H9 (cell line): Measurements from ENCODE around the gene ARL8A. TPM values are rescaled to one million over a fixed set of nuclear protein-coding genes. Genes with fewer than 3 reads are reported as not detected.

ENCODE experiments used
- DNase-seq: peaks from one replicate; pipeline ENCODE4 v3.0.0-alpha.2; 2017
- H2AFZ ChIP-seq: one replicate; pipeline ENCODE4 v1.6.1; 2013; ENCODE audit warnings: mild to moderate bottlenecking, low read length, control low read depth, moderate library complexity
- H2AK5ac ChIP-seq: 2 replicates; pipeline ENCODE4 v1.6.1; 2013; ENCODE audit warnings: low read length, control low read depth, mixed read lengths; ENCODE audit not compliant: insufficient read length
- H2BK120ac ChIP-seq: one replicate; pipeline ENCODE4 v1.6.1; 2013; ENCODE audit warnings: low read depth, mild to moderate bottlenecking, low read length, control low read depth, inconsistent platforms; ENCODE audit not compliant: poor library complexity, severe bottlenecking
- H2BK12ac ChIP-seq: 2 replicates; pipeline ENCODE4 v1.6.1; 2013; ENCODE audit warnings: low read length, control low read depth, mixed read lengths, low read depth; ENCODE audit not compliant: insufficient read length
- H2BK15ac ChIP-seq: 2 replicates; pipeline ENCODE4 v1.6.1; 2013; ENCODE audit warnings: low read depth, low read length, control low read depth
- H2BK20ac ChIP-seq: one replicate; pipeline ENCODE4 v1.6.1; 2013; ENCODE audit warnings: low read depth, mild to moderate bottlenecking, low read length, control low read depth, inconsistent platforms; ENCODE audit not compliant: poor library complexity, severe bottlenecking
- H2BK5ac ChIP-seq: 2 replicates; pipeline ENCODE4 v1.6.1; 2013; ENCODE audit warnings: low read length, control low read depth, mixed read lengths; ENCODE audit not compliant: insufficient read length
- H3K14ac ChIP-seq: 2 replicates; pipeline ENCODE4 v1.6.1; 2013; ENCODE audit warnings: low read length, control low read depth; ENCODE audit not compliant: insufficient read depth
- H3K18ac ChIP-seq: 2 replicates; pipeline ENCODE4 v1.6.1; 2013; ENCODE audit warnings: low read depth, mild to moderate bottlenecking, mixed read lengths, low read length, control low read depth; ENCODE audit not compliant: insufficient read length
- H3K23ac ChIP-seq: 2 replicates; pipeline ENCODE4 v1.6.1; 2013; ENCODE audit warnings: low read length, control low read depth, mixed read lengths, low read depth; ENCODE audit not compliant: insufficient read length
- H3K23me2 ChIP-seq: 2 replicates; pipeline ENCODE4 v1.6.1; 2013; ENCODE audit warnings: low read depth, mild to moderate bottlenecking, mixed read lengths, low read length, control low read depth; ENCODE audit not compliant: insufficient read length, poor library complexity, severe bottlenecking
- H3K27ac ChIP-seq: 2 replicates; pipeline ENCODE4 v1.5.1; 2013; ENCODE audit warnings: low read length, control low read depth, mixed read lengths, low read depth; ENCODE audit not compliant: insufficient read length
- H3K27me3 ChIP-seq: 2 replicates; pipeline ENCODE4 v1.6.1; 2013; ENCODE audit warnings: low read length, control low read depth, inconsistent platforms; ENCODE audit not compliant: insufficient read depth
- H3K4ac ChIP-seq: 2 replicates; pipeline ENCODE4 v1.6.1; 2013; ENCODE audit warnings: low read depth, mild to moderate bottlenecking, control low read depth, inconsistent platforms, low read length, moderate library complexity
- H3K4me1 ChIP-seq: 2 replicates; pipeline ENCODE4 v1.6.1; 2013; ENCODE audit warnings: low read length, control low read depth, inconsistent platforms; ENCODE audit not compliant: insufficient read depth
- H3K4me2 ChIP-seq: 2 replicates; pipeline ENCODE4 v1.6.1; 2013; ENCODE audit warnings: low read length, control low read depth, mixed read lengths; ENCODE audit not compliant: insufficient read length, insufficient read depth
- H3K56ac ChIP-seq: 2 replicates; pipeline ENCODE4 v1.6.1; 2013; ENCODE audit warnings: low read depth, mild to moderate bottlenecking, mixed read lengths, low read length, control low read depth; ENCODE audit not compliant: insufficient read length
- H3K79me1 ChIP-seq: 2 replicates; pipeline ENCODE4 v1.6.1; 2013; ENCODE audit warnings: low read depth, mild to moderate bottlenecking, moderate library complexity, low read length, control low read depth, inconsistent platforms; ENCODE audit not compliant: insufficient read depth, poor library complexity, severe bottlenecking
- H3K79me2 ChIP-seq: 2 replicates; pipeline ENCODE4 v1.6.1; 2013; ENCODE audit warnings: low read length, control low read depth, inconsistent platforms; ENCODE audit not compliant: insufficient read depth
- H3K9ac ChIP-seq: 2 replicates; pipeline ENCODE4 v1.6.1; 2013; ENCODE audit warnings: low read length, control low read depth, mixed read lengths; ENCODE audit not compliant: insufficient read length; ENCODE audit errors: extremely low read depth
- H3K9me3 ChIP-seq: one replicate; pipeline ENCODE4 v1.6.1; 2013; ENCODE audit warnings: low read depth, low read length, inconsistent platforms; ENCODE audit not compliant: control insufficient read depth
- H3T11ph ChIP-seq: one replicate; pipeline ENCODE4 v1.6.1; 2013; ENCODE audit warnings: mild to moderate bottlenecking, low read length, control low read depth, inconsistent platforms
- H4K20me1 ChIP-seq: one replicate; pipeline ENCODE4 v1.6.1; 2013; ENCODE audit not compliant: control insufficient read depth, insufficient read length, insufficient read depth
- H4K5ac ChIP-seq: 2 replicates; pipeline ENCODE4 v1.6.1; 2013; ENCODE audit warnings: low read depth, mild to moderate bottlenecking, mixed read lengths, low read length, control low read depth; ENCODE audit not compliant: insufficient read length
- H4K8ac ChIP-seq: replicated peaks from 2 replicates; pipeline ENCODE4 v1.6.1; 2013; ENCODE audit warnings: low read length, control low read depth, mixed read lengths, low read depth; ENCODE audit not compliant: insufficient read length
- H4K91ac ChIP-seq: 2 replicates; pipeline ENCODE4 v1.6.1; 2013; ENCODE audit warnings: low read depth, mild to moderate bottlenecking, moderate library complexity, mixed read lengths, low read length, control low read depth; ENCODE audit not compliant: insufficient read length
- H3K27ac Mint-ChIP-seq, 3 experiments: 2 replicates in 2 of 3; 3 replicates in 1 of 3; pipeline ENCODE4 v1.8.0; 2020 to 2021; ENCODE audit warnings: mixed read lengths in 3 of 3, mild to moderate bottlenecking in 1 of 3, moderate library complexity in 1 of 3
- H3K27me3 Mint-ChIP-seq: 2 replicates; pipeline ENCODE4 v1.8.0; 2021; ENCODE audit warnings: low read depth, mild to moderate bottlenecking, moderate library complexity, mixed read lengths
- H3K36me3 Mint-ChIP-seq, 3 experiments: 2 replicates in 2 of 3; 3 replicates in 1 of 3; pipeline ENCODE4 v1.8.0; 2020 to 2021; ENCODE audit warnings: low read depth in 3 of 3, mixed read lengths in 3 of 3; ENCODE audit not compliant: insufficient read depth in 1 of 3
- H3K4me1 Mint-ChIP-seq, 2 experiments: 2 replicates each; pipeline ENCODE4 v1.8.0; 2020; ENCODE audit warnings: mixed read lengths in 2 of 2
- H3K4me3 Mint-ChIP-seq, 2 experiments: 2 replicates in 1 of 2; 3 replicates in 1 of 2; pipeline ENCODE4 v1.8.0; 2020 to 2021; ENCODE audit warnings: mild to moderate bottlenecking in 2 of 2, mixed read lengths in 2 of 2, moderate library complexity in 1 of 2
- H3K9me3 Mint-ChIP-seq, 2 experiments: 2 replicates in 1 of 2; 3 replicates in 1 of 2; pipeline ENCODE4 v1.8.0; 2020; ENCODE audit warnings: mild to moderate bottlenecking in 2 of 2, mixed read lengths in 2 of 2, moderate library complexity in 1 of 2
- WGBS: extraction: QIAGEN DNeasy Blood & Tissue Kit; methylation state at CpG from one replicate; pipeline ENCODE4 v1.1.7; 2013; ENCODE audit warnings: missing lambda C conversion rate, low lambda C conversion rate, mixed read lengths; ENCODE audit not compliant: insufficient read length; ENCODE audit errors: extremely low coverage; 5-methylcytosine and 5-hydroxymethylcytosine counted together
- total RNA-seq: library from RNA; stranded (reverse); gene quantifications from 2 replicates; pipeline ENCODE4 v1.2.1, GENCODE V29; 2021
- TF ChIP-seq, protein P1 (sequence below): fragments of 200-600 bp; sonication (generic); conservative IDR thresholded peaks from 3 replicates; pipeline ENCODE4 v1.8.0; 2021; ENCODE audit warnings: antibody characterized with exemption, mild to moderate bottlenecking

ARL8A gene
- total RNA-seq, 1 experiment from 2014 or later = 67.2 TPM

DNA sequence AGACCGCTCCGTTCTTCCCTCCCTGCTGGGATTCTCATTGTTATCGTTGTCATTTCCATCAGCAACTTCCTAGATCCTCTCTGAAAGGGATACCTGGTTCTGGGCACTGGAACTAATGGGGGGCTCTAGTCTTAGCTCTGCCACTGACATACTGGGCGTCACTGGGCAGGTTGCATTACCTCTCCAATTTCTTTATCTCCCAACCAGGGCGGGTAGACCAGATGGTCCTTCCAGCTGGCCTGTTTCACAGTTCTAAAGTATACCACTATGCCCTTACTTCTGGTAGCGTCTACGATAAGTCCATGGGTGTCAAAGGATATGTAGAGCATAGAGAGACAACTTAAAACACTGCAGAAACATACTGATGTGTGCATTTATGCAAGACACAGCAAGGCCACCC, 20.4 kb downstream of the ARL8A start:
- Histone ChIP-seq H4K20me1 (no peaks in the 10 kb centered on the region), H2BK15ac (no peak overlapping the region; the same call in 1 of the 2 replicates), H3K56ac (no peak overlapping the region), H2BK5ac (no peak overlapping the region), H3K79me2 (no peaks in the 10 kb centered on the region), H3K4ac (no peak overlapping the region), H2BK12ac (no peak overlapping the region), H3K14ac (no peak overlapping the region), H2BK20ac (no peak overlapping the region), H4K5ac (no peak overlapping the region), H3T11ph (no peak overlapping the region), H4K8ac (no peak overlapping the region), H3K18ac (no peak overlapping the region), H3K27ac (no peak overlapping the region), H3K23ac (no peak overlapping the region), H3K27me3 (no peaks in the 10 kb centered on the region), H3K23me2 (no peaks in the 10 kb centered on the region), H4K91ac (no peak overlapping the region), H3K4me1 (0 out of 2 replicates have a peak, but pooled peaks cover 4% of the 10 kb centered on the region), H2AFZ (no peak overlapping the region), H3K79me1 (no peaks in the 10 kb centered on the region), H2AK5ac (no peak overlapping the region), H2BK120ac (no peak overlapping the region), H3K4me2 (no peak overlapping the region), H3K9me3 (no peaks in the 10 kb centered on the region), H3K9ac (no peak overlapping the region)
- peaks cover 14 to 16% of the 10 kb centered on the region in 2 experiments for H3K4me1 Mint-ChIP-seq
- no CpG with 5 or more reads among the region's 7 CpGs for WGBS
- TF ChIP-seq, protein P1, sequence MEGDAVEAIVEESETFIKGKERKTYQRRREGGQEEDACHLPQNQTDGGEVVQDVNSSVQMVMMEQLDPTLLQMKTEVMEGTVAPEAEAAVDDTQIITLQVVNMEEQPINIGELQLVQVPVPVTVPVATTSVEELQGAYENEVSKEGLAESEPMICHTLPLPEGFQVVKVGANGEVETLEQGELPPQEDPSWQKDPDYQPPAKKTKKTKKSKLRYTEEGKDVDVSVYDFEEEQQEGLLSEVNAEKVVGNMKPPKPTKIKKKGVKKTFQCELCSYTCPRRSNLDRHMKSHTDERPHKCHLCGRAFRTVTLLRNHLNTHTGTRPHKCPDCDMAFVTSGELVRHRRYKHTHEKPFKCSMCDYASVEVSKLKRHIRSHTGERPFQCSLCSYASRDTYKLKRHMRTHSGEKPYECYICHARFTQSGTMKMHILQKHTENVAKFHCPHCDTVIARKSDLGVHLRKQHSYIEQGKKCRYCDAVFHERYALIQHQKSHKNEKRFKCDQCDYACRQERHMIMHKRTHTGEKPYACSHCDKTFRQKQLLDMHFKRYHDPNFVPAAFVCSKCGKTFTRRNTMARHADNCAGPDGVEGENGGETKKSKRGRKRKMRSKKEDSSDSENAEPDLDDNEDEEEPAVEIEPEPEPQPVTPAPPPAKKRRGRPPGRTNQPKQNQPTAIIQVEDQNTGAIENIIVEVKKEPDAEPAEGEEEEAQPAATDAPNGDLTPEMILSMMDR = no peak
- peaks cover 9% of the 10 kb centered on the region for H3K27me3 Mint-ChIP-seq
- H3K4me3 Mint-ChIP-seq = no peak overlapping the region
- DNase-seq = no peak
- H3K9me3 Mint-ChIP-seq = no peaks in the 10 kb centered on the region
- no peaks in the 10 kb centered on the region for H3K36me3 Mint-ChIP-seq
- H3K27ac Mint-ChIP-seq = peak overlapping the region in 1 of 3 experiments; percentile 2; a peak in 1 of 7 replicates
